Stimulated activated CD4-positive, alpha-beta T cell treated with anti-CD3 and anti-CD28 coated beads, Interleukin-1b, Interleukin-23, amount 100 ng/mL, for 48 hours (primary cell): ENCODE data around the gene TTYH1.
"Not testable (repeated sequence)": the region's sequence is repeated elsewhere in the genome, so short reads cannot be mapped to it uniquely, and the experiment has no call there.

Experiments used
- DNase-seq: peaks from one replicate; pipeline ENCODE4 v3.0.0-alpha.2; 2020

TTYH1 gene

GRCh38 chr19:54461613-54462012 is 46.3 kb downstream of the TTYH1 start:
- no peak for DNase-seq

- no peak for DNase-seq
These were observed 46.9 kb downstream of the TTYH1 start for GRCh38 chr19:54462047-54462654.

GRCh38 chr19:54462655-54463530 is 47.6 kb downstream of the TTYH1 start:
- DNase-seq = peak; percentile 68

- DNase-seq = peak; percentile 99
These were observed 48.3 kb downstream of the TTYH1 start, which contains the start of gene LENG9 for GRCh38 chr19:54463531-54464043. LENG9 (minus strand) TSS chr19:54463778; CDS start chr19:54463526, 252 bp downstream.

GRCh38 chr19:54464044-54464629 is 48.9 kb downstream of the TTYH1 start:
- peak; percentile 96 for DNase-seq

GRCh38 chr19:54464630-54465425 is 49.6 kb downstream of the TTYH1 start:
- DNase-seq = peak; percentile 90

GRCh38 chr19:54465426-54466109 is 50.3 kb downstream of the TTYH1 start:
- no peak for DNase-seq

- not testable (repeated sequence) for DNase-seq
These were observed 50.8 kb downstream of the TTYH1 start for GRCh38 chr19:54466110-54466480.

- no peak for DNase-seq
These were observed 54.3 kb downstream of the TTYH1 start for GRCh38 chr19:54469496-54469934.

GRCh38 chr19:54470276-54470887 is 55.1 kb downstream of the TTYH1 start:
- no peak for DNase-seq

GRCh38 chr19:54470991-54471782 is 55.9 kb downstream of the TTYH1 start:
- DNase-seq = no peak

GRCh38 chr19:54473071-54473891 is 58.0 kb downstream of the TTYH1 start, which contains the start of gene CDC42EP5:
CDC42EP5 (minus strand) TSS chr19:54473296; CDS start chr19:54465547, 7,749 bp downstream.
- DNase-seq = no peak

GRCh38 chr19:54473892-54474372 is 58.7 kb downstream of the TTYH1 start:
- DNase-seq = no peak

- DNase-seq = no peak
These were observed 60.4 kb downstream of the TTYH1 start for GRCh38 chr19:54475706-54476105.

GRCh38 chr19:54477650-54478049 is 62.4 kb downstream of the TTYH1 start:
- DNase-seq = no peak

- DNase-seq = no peak
These were observed 63.5 kb downstream of the TTYH1 start for GRCh38 chr19:54478677-54479266.

- no peak for DNase-seq
These were observed 64.8 kb downstream of the TTYH1 start for GRCh38 chr19:54480051-54480450.

- no peak for DNase-seq
These were observed 66.2 kb downstream of the TTYH1 start for GRCh38 chr19:54481326-54481930.

GRCh38 chr19:54482889-54483288 is 67.6 kb downstream of the TTYH1 start:
- DNase-seq = no peak
